IPS-11a (cell line): ENCODE data around the gene DPCD.

Source experiments
- H3K4me3 ChIP-seq: one replicate; pipeline ENCODE4 v1.5.1; 2013; ENCODE audit warnings: low read depth, low read length, control low read depth

The DPCD gene

DNA sequence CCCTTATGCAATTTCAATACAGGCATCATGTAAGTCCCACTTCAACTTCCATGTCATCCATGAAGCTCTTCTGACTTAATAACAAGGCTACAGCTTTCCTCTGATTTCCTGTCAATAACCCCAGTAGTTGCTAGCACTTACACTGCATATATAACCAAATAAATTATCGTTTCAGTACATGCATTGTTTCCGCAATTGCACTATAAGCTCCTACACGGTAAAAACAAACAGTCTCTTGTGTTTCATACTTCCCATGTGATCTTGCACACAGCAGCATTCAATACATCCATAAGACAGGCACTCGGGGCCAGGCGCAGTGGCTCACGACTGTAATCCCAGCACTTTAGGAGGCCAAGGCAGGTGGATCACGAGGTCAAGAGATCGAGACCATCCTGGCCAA lies 65.4 kb downstream of the DPCD start:
- H3K4me3 ChIP-seq: no peak overlapping the region

DNA sequence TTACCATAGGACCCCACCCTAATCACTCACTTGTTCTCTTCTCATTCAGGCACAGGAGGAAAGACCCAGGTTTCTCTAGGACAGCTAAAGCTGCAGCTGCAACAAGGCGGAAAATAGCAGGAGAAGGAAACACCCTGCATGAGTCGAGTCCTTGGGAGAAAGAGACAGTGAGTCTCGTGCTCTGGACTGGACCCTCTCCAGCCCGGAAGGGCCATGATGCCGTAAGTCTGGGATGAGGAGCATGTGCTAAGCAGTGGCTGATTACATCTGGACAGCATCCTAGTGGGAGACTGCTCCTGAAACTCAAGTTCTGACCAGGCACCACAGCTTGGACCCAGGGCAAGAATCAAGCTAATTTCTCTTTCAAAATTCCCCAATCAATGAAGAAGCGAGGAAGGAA lies 67.4 kb downstream of the DPCD start:
- H3K4me3 ChIP-seq: no peak overlapping the region

DNA sequence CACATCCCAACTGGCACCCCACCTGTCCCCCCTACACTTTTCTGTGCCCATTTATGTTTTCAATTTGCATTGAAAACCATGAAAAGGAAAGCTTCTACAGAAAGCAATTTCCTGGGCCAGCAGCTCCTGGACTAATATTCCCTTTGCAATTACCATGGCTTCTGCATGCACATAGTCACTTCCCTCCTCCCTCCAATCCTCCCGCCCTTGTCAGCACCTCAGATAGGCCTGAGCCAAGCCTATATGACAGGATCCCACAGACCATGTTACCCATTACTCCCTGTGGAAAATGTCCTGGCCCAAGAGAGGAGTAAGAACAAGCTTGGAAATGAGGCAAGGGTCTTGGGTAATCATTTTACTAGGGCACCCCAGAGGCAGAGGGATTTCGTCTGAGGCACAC lies 68.8 kb downstream of the DPCD start:
- H3K4me3 ChIP-seq: no peak overlapping the region

DNA sequence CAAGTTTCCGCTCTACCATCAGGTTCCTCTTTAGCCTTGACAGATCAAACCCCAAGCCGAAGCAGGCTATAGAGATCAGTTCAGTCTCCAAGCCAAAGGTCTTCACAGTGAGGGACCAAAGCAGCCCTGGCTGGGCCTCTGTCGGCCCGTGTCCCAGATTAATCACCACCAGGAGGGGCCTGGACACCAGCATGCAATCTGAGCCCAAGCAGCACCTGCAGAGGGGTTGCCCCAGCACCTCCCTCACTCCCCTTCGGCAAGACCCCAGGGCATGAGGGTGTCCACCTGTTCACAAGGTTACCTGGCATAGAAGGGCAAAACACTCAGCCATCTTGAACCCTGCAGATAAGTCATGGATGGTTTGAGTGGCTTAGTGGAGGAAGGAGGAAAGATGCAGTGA lies 70.9 kb downstream of the DPCD start:
- H3K4me3 ChIP-seq: no peak overlapping the region
